ENCODE data around the gene ADAMTS7. TPM values are rescaled to one million over a fixed set of nuclear protein-coding genes. Genes with fewer than 3 reads are reported as not detected.
"Not testable (repeated sequence)": the region's sequence is repeated elsewhere in the genome, so short reads cannot be mapped to it uniquely, and the experiment has no call there.

Gene ADAMTS7
- total RNA-seq, 2 experiments from 2014 or later = not detected

- Mint-ChIP-seq H3K9me3 (ENCODE audit: insufficient read depth) (no peaks in the 10 kb centered on the region), H3K27ac (no peak overlapping the region), H3K36me3 (ENCODE audit: low read depth) (no peaks in the 10 kb centered on the region), H3K4me1 (ENCODE audit: low read depth) (peaks cover 2% of the 10 kb centered on the region), H3K27me3 (ENCODE audit: low read depth) (no peaks in the 10 kb centered on the region), H3K4me3 (no peak overlapping the region)
- CTCF ChIA-PET = no interaction called here
- ATAC-seq = no peak
- POLR2A ChIA-PET = no interaction called here
- no peak for DNase-seq
Measured at GRCh38 chr15:78795043-78795442, 16.2 kb downstream of the ADAMTS7 start.

GRCh38 chr15:78794446-78794845 is 16.8 kb downstream of the ADAMTS7 start:
- ATAC-seq; H3K27me3 Mint-ChIP-seq (ENCODE audit: low read depth); H3K4me3 Mint-ChIP-seq; H3K27ac Mint-ChIP-seq; H3K36me3 Mint-ChIP-seq (ENCODE audit: low read depth); CTCF ChIA-PET; DNase-seq; H3K4me1 Mint-ChIP-seq (ENCODE audit: low read depth); H3K9me3 Mint-ChIP-seq (ENCODE audit: insufficient read depth): not testable (repeated sequence)
- POLR2A ChIA-PET = interaction anchor here (0.6 kb wide), 1 partner anchor 18 kb away, joined by 3 read pairs; no protein-coding TSS in a partner anchor

GRCh38 chr15:78791357-78791756 is 19.9 kb downstream of the ADAMTS7 start:
- no peak for DNase-seq
- no peak overlapping the region for H3K4me3 Mint-ChIP-seq
- ATAC-seq = no peak
- no peaks in the 10 kb centered on the region for H3K9me3 Mint-ChIP-seq (ENCODE audit: insufficient read depth)
- CTCF ChIA-PET = no interaction called here
- peaks cover 3% of the 10 kb centered on the region for H3K27me3 Mint-ChIP-seq (ENCODE audit: low read depth)
- no peak overlapping the region for H3K27ac Mint-ChIP-seq
- POLR2A ChIA-PET = no interaction called here
- no peaks in the 10 kb centered on the region for H3K36me3 Mint-ChIP-seq (ENCODE audit: low read depth)
- H3K4me1 Mint-ChIP-seq (ENCODE audit: low read depth) = peaks cover 2% of the 10 kb centered on the region

GRCh38 chr15:78790027-78790426 is 21.2 kb downstream of the ADAMTS7 start:
- CTCF ChIA-PET = interaction anchor here (1.1 kb wide), 1 partner anchor 18 kb away, joined by 5 read pairs; no protein-coding TSS in a partner anchor
- H3K4me3 Mint-ChIP-seq = no peak overlapping the region
- DNase-seq (no peak), ATAC-seq (no peak)
- peaks cover 2% of the 10 kb centered on the region for H3K4me1 Mint-ChIP-seq (ENCODE audit: low read depth)
- no peaks in the 10 kb centered on the region for H3K9me3 Mint-ChIP-seq (ENCODE audit: insufficient read depth)
- peaks cover 3% of the 10 kb centered on the region for H3K27me3 Mint-ChIP-seq (ENCODE audit: low read depth)
- no peak overlapping the region for H3K27ac Mint-ChIP-seq
- H3K36me3 Mint-ChIP-seq (ENCODE audit: low read depth) = no peaks in the 10 kb centered on the region
- POLR2A ChIA-PET = no interaction called here

- ATAC-seq = no peak
- no peak overlapping the region for H3K27ac Mint-ChIP-seq
- CTCF ChIA-PET = interaction anchor here (1.1 kb wide), 1 partner anchor 18 kb away, joined by 5 read pairs; no protein-coding TSS in a partner anchor
- DNase-seq = no peak
- peaks cover 2% of the 10 kb centered on the region for H3K4me1 Mint-ChIP-seq (ENCODE audit: low read depth)
- no peaks in the 10 kb centered on the region for H3K36me3 Mint-ChIP-seq (ENCODE audit: low read depth)
- no peaks in the 10 kb centered on the region for H3K9me3 Mint-ChIP-seq (ENCODE audit: insufficient read depth)
- POLR2A ChIA-PET = no interaction called here
- H3K4me3 Mint-ChIP-seq = no peak overlapping the region
- peaks cover 3% of the 10 kb centered on the region for H3K27me3 Mint-ChIP-seq (ENCODE audit: low read depth)
Measured at GRCh38 chr15:78789615-78790014, 21.6 kb downstream of the ADAMTS7 start.

- no peak for ATAC-seq
- ChIA-PET CTCF (no interaction called here), POLR2A (interaction anchor here (0.9 kb wide), 1 partner anchor 26 kb away, joined by 4 read pairs; no protein-coding TSS in a partner anchor)
- Mint-ChIP-seq H3K4me1 (ENCODE audit: low read depth) (peaks cover 2% of the 10 kb centered on the region), H3K4me3 (no peak overlapping the region), H3K27me3 (ENCODE audit: low read depth) (peaks cover 3% of the 10 kb centered on the region), H3K36me3 (ENCODE audit: low read depth) (no peaks in the 10 kb centered on the region), H3K9me3 (ENCODE audit: insufficient read depth) (no peaks in the 10 kb centered on the region), H3K27ac (no peak overlapping the region)
- no peak for DNase-seq
Measured at GRCh38 chr15:78788016-78788660, 23.1 kb downstream of the ADAMTS7 start.

GRCh38 chr15:78782402-78782801 is 28.9 kb downstream of the ADAMTS7 start:
- not testable (repeated sequence) for H3K4me3 Mint-ChIP-seq

GRCh38 chr15:78781381-78781780 is 29.9 kb downstream of the ADAMTS7 start:
- DNase-seq; CTCF ChIA-PET; POLR2A ChIA-PET; H3K27me3 Mint-ChIP-seq (ENCODE audit: low read depth); H3K36me3 Mint-ChIP-seq (ENCODE audit: low read depth); H3K27ac Mint-ChIP-seq; H3K9me3 Mint-ChIP-seq (ENCODE audit: insufficient read depth); H3K4me1 Mint-ChIP-seq (ENCODE audit: low read depth); ATAC-seq; H3K4me3 Mint-ChIP-seq: not testable (repeated sequence)

More at GRCh38 chr15:78782402-78782801, 28.9 kb downstream of the ADAMTS7 start:
- POLR2A ChIA-PET; CTCF ChIA-PET; H3K36me3 Mint-ChIP-seq (ENCODE audit: low read depth); DNase-seq; H3K27me3 Mint-ChIP-seq (ENCODE audit: low read depth); H3K9me3 Mint-ChIP-seq (ENCODE audit: insufficient read depth); ATAC-seq; H3K4me1 Mint-ChIP-seq (ENCODE audit: low read depth); H3K27ac Mint-ChIP-seq: not testable (repeated sequence)

GRCh38 chr15:78779975-78780374 is 31.3 kb downstream of the ADAMTS7 start:
- POLR2A ChIA-PET; H3K36me3 Mint-ChIP-seq (ENCODE audit: low read depth); H3K4me1 Mint-ChIP-seq (ENCODE audit: low read depth); H3K4me3 Mint-ChIP-seq; ATAC-seq; H3K27me3 Mint-ChIP-seq (ENCODE audit: low read depth); CTCF ChIA-PET; H3K9me3 Mint-ChIP-seq (ENCODE audit: insufficient read depth); DNase-seq; H3K27ac Mint-ChIP-seq: not testable (repeated sequence)

- H3K4me1 Mint-ChIP-seq (ENCODE audit: low read depth); H3K4me3 Mint-ChIP-seq; H3K36me3 Mint-ChIP-seq (ENCODE audit: low read depth); DNase-seq; ATAC-seq; POLR2A ChIA-PET; H3K9me3 Mint-ChIP-seq (ENCODE audit: insufficient read depth); H3K27me3 Mint-ChIP-seq (ENCODE audit: low read depth); CTCF ChIA-PET; H3K27ac Mint-ChIP-seq: not testable (repeated sequence)
Measured at GRCh38 chr15:78779176-78779785, 32.0 kb downstream of the ADAMTS7 start.

GRCh38 chr15:78778422-78778821 is 32.8 kb downstream of the ADAMTS7 start:
- Mint-ChIP-seq H3K4me3 (no peak overlapping the region), H3K4me1 (ENCODE audit: low read depth) (no peaks in the 10 kb centered on the region), H3K27ac (no peak overlapping the region), H3K27me3 (ENCODE audit: low read depth) (no peaks in the 10 kb centered on the region), H3K36me3 (ENCODE audit: low read depth) (no peaks in the 10 kb centered on the region), H3K9me3 (ENCODE audit: insufficient read depth) (no peaks in the 10 kb centered on the region)
- ATAC-seq (no peak), DNase-seq (no peak)
- POLR2A ChIA-PET = no interaction called here
- CTCF ChIA-PET = no interaction called here

GRCh38 chr15:78777953-78778345 is 33.3 kb downstream of the ADAMTS7 start:
- H3K9me3 Mint-ChIP-seq (ENCODE audit: insufficient read depth); ATAC-seq; DNase-seq; CTCF ChIA-PET; H3K4me1 Mint-ChIP-seq (ENCODE audit: low read depth); H3K4me3 Mint-ChIP-seq; H3K27ac Mint-ChIP-seq; POLR2A ChIA-PET; H3K27me3 Mint-ChIP-seq (ENCODE audit: low read depth); H3K36me3 Mint-ChIP-seq (ENCODE audit: low read depth): not testable (repeated sequence)

All from activated CD8-positive, alpha-beta T cell treated with anti-CD3 and anti-CD28 coated beads, Interleukin-2, amount 10 ng/mL, durations not matched to agents 7 days and 5 days (primary cell).